Activated T-helper 2 cell treated with anti-CD3 and anti-CD28 coated beads, Interferon-gamma antibody, Interleukin-2, Interleukin-4, amounts not matched to agents 10 μg/mL and 5 μg/mL and 100 μg/mL, durations not matched to agents 14 hours and 24 hours and 36 hours (primary cell): ENCODE measurements around the gene SLC39A11. TPM values are rescaled to one million over a fixed set of nuclear protein-coding genes. Genes with fewer than 3 reads are reported as not detected.
"Not testable (repeated sequence)": the region's sequence is repeated elsewhere in the genome, so short reads cannot be mapped to it uniquely, and the experiment has no call there.

Experiments
- DNase-seq: peaks from one replicate; pipeline ENCODE4 v3.0.0; 2021; ENCODE audit warnings: low spot score
- H3K27ac Mint-ChIP-seq: one replicate; pipeline ENCODE4 v1.8.0; 2021; ENCODE audit warnings: mixed read lengths
- H3K27me3 Mint-ChIP-seq: one replicate; pipeline ENCODE4 v1.8.0; 2021; ENCODE audit warnings: low read depth, mixed read lengths
- H3K36me3 Mint-ChIP-seq: one replicate; pipeline ENCODE4 v1.8.0; 2021; ENCODE audit warnings: low read depth, mixed read lengths
- H3K4me1 Mint-ChIP-seq: one replicate; pipeline ENCODE4 v1.8.0; 2021; ENCODE audit warnings: low read depth, mixed read lengths
- H3K4me3 Mint-ChIP-seq: one replicate; pipeline ENCODE4 v1.8.0; 2021; ENCODE audit warnings: low read depth, mild to moderate bottlenecking, moderate library complexity, mixed read lengths
- H3K9me3 Mint-ChIP-seq: one replicate; pipeline ENCODE4 v1.8.0; 2021; ENCODE audit warnings: mixed read lengths
- intact Hi-C: fragments of 100-400 bp; cut with micrococcal nuclease; formaldehyde crosslinking; loops from one replicate; pipeline ENCODE4 v1.15.1; 2023
- total RNA-seq: library from RNA; stranded (reverse); gene quantifications from 2 replicates; pipeline ENCODE4 v1.2.3, GENCODE V29; 2022

Gene SLC39A11
- total RNA-seq, 1 donor from 2014 or later: 20.2 TPM

DNA sequence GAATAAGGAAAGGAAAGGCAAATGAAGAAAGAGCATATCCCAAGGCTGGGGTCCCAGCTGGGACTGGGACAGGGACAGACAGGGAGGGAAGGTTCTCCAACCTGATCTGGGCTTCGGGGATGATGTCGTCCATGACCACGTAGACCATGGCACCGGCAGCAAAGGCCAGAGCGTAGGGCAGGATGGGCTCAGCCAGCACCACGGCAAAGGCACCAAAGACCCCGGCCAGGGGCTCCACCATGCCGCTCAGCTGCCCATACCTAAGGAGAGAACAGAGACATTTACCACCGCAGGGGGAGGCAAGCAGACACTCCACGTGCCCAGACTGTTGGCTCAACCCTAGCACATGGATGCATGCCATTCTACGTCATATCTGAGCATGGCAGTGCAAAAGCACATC is 443.8 kb downstream of the SLC39A11 start:
- Mint-ChIP-seq H3K4me1 (no peaks in the 10 kb centered on the region), H3K36me3 (no peaks in the 10 kb centered on the region)
- intact Hi-C loops: no loop called here

DNA sequence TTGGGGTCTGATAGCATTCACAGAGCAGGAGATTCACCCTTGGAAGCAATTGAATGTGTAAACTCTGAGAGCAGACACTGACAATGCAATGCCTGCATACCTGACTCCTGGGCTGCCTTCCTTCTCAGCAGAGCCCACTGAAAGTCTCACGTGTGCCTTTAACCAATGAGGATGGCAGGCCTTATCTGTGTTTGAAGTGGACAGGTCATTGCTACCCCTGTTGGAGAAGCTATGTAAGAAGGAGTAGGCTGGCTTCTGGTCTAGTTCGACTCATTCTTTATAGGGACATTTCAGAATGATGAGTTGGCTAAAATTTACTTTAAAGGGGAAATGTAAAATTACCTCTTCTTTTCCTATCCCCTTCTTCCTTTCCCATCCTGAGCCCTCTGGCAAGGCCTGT is 446.3 kb downstream of the SLC39A11 start:
- H3K36me3 Mint-ChIP-seq: no peaks in the 10 kb centered on the region
- no peaks in the 10 kb centered on the region for H3K9me3 Mint-ChIP-seq
- no peaks in the 10 kb centered on the region for H3K27me3 Mint-ChIP-seq
- H3K4me3 Mint-ChIP-seq: no peak overlapping the region
- no peak for DNase-seq
- intact Hi-C loops: no loop called here
- H3K4me1 Mint-ChIP-seq: no peaks in the 10 kb centered on the region
- no peak overlapping the region for H3K27ac Mint-ChIP-seq

More for the DNA sequence above, 443.8 kb downstream of the SLC39A11 start:
- Mint-ChIP-seq H3K4me3 (no peak overlapping the region), H3K9me3 (no peaks in the 10 kb centered on the region), H3K27ac (no peak overlapping the region), H3K27me3 (no peaks in the 10 kb centered on the region)
- no peak for DNase-seq

DNA sequence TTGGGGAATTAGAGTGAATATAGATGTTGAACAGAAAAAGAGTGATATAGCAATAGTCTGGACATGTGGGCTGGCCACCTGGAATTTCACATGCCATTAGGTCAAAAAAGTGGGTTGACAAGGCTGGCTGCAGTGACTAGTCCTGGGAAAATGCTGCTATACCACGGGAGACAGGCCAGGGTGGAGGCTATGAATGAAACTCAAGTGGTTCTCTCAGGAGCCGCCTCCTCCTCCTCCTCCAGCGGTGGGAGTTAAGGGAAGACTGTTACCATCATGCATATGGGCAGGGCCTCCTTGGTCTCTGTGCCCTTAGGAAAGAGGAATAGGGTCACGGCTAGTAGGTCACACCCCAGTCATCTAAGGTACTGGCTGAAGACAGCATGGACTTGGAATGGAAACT is 448.0 kb downstream of the SLC39A11 start:
- Mint-ChIP-seq H3K9me3 (no peaks in the 10 kb centered on the region), H3K27ac (no peak overlapping the region), H3K36me3 (no peaks in the 10 kb centered on the region), H3K27me3 (peaks cover 6% of the 10 kb centered on the region), H3K4me3 (no peak overlapping the region), H3K4me1 (no peaks in the 10 kb centered on the region)
- intact Hi-C loops: no loop called here
- no peak for DNase-seq

DNA sequence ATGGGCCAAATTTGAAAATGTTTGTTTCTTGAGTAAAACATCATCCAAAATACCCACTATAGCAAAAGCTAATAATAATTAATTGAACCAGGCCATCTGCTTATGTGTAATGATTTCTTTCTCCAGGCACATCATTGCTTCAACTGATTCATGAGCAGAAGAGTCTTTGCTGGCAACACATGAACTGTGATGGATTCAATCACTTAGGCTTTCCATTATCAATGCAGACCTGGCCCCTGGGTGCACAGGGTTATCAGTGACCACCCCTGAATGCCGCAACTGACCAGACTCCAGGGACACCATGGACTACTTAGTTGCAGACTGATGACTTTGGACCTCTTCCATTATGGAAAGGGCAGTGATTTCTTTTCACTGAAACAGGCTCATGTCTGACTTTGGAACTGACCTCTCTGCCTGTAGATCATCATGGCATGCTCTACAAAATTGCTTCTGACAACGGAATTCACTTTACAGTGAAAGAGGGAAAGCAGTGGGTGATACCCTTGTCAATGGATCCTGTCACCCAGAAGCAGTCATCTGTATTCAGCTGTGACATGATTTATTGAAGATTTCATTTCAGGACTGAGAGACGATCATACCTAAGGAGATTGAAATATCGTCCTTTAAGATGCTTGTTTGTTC is 448.8 kb downstream of the SLC39A11 start:
- intact Hi-C loops: no loop called here
- Mint-ChIP-seq H3K27ac (no peak overlapping the region), H3K4me1 (no peaks in the 10 kb centered on the region), H3K27me3 (peaks cover 6% of the 10 kb centered on the region), H3K4me3 (no peak overlapping the region), H3K36me3 (no peaks in the 10 kb centered on the region), H3K9me3 (no peaks in the 10 kb centered on the region)
- no peak for DNase-seq

DNA sequence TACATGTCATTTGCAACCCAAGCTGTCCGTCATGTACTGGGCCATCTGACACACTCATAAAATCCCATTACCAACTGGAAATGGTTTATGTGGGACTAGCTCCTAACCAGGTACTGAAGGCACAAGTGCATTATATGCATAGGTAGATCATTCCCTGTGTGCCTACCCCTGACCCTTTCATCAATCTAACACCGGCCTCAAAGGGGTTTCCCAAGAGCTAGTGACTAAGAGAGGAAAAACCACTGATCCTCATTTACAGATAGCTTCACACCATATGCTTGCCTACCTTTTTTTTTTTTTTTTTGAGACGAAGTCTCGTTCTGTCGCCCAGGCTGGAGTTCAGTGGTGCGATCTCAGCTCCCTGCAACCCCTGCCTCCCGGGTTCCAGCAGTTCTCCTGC is 449.8 kb downstream of the SLC39A11 start:
- Mint-ChIP-seq H3K4me3 (no peak overlapping the region), H3K9me3 (no peaks in the 10 kb centered on the region), H3K36me3 (no peaks in the 10 kb centered on the region), H3K27me3 (peaks cover 9% of the 10 kb centered on the region), H3K27ac (no peak overlapping the region), H3K4me1 (no peaks in the 10 kb centered on the region)
- intact Hi-C loops: no loop called here
- DNase-seq: no peak

DNA sequence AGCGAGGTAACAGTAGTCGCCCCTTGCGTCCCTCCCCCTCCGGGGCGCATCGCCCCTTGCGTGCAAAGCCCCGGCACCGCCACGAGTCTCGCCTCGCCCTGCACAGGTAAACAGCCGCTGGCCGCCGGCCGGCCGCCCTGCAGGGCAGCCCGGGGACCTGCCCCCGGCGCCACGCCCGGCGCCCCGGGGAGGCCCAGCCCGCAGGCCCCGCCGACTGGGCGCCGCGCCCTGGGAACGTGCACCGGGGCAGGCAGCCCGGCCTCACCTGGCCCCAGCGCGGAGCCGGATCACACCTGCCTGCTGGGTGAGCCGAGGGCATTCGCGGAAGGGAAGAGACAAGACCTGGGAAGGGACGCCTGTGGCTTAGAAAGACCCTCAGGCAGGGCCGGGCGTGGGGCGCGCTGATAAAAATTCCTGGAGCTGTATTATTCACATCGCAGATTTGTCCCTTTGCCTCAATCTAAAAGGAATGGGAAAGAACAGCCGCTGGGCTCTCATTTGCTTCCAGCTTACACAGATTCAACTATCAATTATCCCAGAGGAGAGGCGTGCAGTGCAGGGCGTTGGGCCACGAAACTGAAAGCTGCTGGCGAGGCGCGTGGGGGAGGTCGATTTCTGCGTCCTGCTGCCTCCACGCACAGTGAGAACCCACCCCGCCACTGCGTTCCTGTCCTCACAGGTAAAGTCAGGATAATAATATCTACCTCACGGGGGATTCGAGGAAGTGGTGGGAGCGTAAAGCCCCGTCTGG is 451.9 kb downstream of the SLC39A11 start:
- Mint-ChIP-seq H3K27ac (no peak overlapping the region), H3K4me3 (no peak overlapping the region), H3K9me3 (no peaks in the 10 kb centered on the region), H3K36me3 (no peaks in the 10 kb centered on the region), H3K27me3 (peaks cover 11% of the 10 kb centered on the region), H3K4me1 (no peaks in the 10 kb centered on the region)
- DNase-seq: no peak
- intact Hi-C loops: no loop called here

DNA sequence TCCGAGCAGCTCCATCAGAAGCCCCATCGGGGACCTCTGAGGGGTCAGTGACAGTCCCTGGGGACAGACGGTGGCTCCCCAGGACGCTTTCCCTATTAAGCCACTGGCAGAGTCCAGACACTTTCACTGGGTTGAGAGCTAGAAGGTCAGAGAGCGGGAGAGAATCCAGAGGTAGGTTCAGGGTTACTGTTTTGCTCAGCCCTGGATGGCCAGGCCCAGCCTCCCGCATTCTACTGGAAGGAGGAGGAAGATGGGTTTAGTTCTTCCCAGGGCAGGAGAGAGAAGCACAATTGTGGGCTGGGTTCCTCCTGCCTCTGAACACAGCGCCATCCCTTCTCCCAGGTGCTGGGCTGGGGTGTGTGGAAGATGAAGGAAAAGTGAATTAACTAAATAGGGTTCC is 452.8 kb downstream of the SLC39A11 start:
- no peak overlapping the region for H3K4me3 Mint-ChIP-seq
- H3K27ac Mint-ChIP-seq: no peak overlapping the region
- peaks cover 11% of the 10 kb centered on the region for H3K27me3 Mint-ChIP-seq
- H3K36me3 Mint-ChIP-seq: no peaks in the 10 kb centered on the region
- DNase-seq: no peak
- intact Hi-C loops: no loop called here
- no peaks in the 10 kb centered on the region for H3K9me3 Mint-ChIP-seq
- H3K4me1 Mint-ChIP-seq: peaks cover 8% of the 10 kb centered on the region

DNA sequence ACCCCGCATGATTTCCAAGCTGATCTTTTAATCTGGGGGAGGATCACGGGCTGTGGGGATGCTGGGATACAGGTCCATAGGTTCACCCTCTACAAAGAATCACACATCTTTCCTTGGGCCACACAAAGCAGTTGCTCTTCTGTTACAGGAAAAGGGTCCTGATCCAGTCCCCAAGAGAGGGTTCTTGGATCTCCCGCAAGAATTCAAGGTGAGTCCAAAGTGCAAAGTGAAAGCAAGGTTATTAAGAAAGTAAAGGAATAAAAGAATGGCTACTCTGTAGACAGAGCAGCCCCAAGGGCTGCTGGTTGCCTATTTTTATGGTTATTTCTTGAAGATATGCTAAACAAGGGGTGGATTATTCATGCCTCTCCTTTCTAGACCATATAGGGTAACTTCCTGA is 453.6 kb downstream of the SLC39A11 start:
- H3K27ac Mint-ChIP-seq, H3K9me3 Mint-ChIP-seq, intact Hi-C loops, H3K36me3 Mint-ChIP-seq, DNase-seq, H3K4me3 Mint-ChIP-seq: not testable (repeated sequence)
- Mint-ChIP-seq H3K4me1 (peaks cover 13% of the 10 kb centered on the region), H3K27me3 (peaks cover 11% of the 10 kb centered on the region)

DNA sequence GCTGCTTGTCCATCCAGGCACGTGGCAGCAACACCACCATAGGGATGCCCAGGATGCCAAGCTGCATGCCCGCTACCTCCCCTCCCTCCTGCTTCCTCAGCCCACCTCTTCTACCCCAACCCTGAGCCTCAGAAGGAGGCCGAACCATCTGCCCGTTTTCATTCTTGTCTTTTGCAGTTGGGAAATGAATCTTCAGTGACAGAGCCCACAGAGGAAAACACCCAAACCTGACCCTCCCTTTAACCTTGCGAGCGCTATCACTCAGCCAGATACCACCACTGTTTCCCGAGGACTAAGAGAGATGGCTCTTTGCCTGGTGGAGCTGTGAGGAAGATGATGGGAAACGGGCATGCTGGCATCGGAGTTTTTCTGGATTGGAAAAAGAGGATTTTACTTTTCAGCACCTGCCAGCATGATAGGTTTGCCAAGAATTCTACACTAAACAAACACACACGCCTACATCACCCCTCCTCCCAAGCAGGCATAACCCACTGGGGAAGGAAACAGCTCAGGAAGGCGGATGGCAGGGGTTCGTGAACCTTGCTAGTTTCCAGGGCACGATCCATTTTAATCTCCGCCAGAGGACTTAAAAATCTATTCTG is 457.4 kb downstream of the SLC39A11 start:
- H3K4me3 Mint-ChIP-seq: no peak overlapping the region

DNA sequence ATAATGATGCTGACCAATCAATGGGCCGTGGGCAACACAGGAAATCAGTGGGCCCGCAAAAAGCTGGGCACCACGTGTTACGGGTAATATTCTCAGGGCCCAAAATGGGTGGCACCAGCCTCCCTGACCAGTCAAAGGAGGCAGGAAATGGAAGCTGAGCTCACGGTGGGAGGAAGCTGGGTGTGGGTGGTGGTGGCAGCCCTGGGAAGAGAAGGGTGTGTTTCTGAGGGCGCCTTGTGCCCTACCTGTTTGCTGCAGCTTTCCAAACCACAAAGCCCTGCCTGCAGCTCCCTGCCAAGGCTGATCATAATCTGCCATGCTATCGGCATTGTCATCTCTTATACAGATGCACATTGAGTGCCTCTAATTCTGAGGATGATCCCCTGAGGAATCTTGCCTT is 457.9 kb downstream of the SLC39A11 start:
- intact Hi-C loops: no loop called here
- Mint-ChIP-seq H3K36me3 (no peaks in the 10 kb centered on the region), H3K4me1 (peaks cover 18% of the 10 kb centered on the region), H3K27ac (no peak overlapping the region), H3K9me3 (no peaks in the 10 kb centered on the region), H3K4me3 (no peak overlapping the region), H3K27me3 (peaks cover 11% of the 10 kb centered on the region)
- DNase-seq: no peak

More for the DNA sequence above, 457.4 kb downstream of the SLC39A11 start:
- peaks cover 9% of the 10 kb centered on the region for H3K27me3 Mint-ChIP-seq
- no peak overlapping the region for H3K27ac Mint-ChIP-seq
- H3K36me3 Mint-ChIP-seq: no peaks in the 10 kb centered on the region
- peaks cover 18% of the 10 kb centered on the region for H3K4me1 Mint-ChIP-seq
- no peak for DNase-seq
- intact Hi-C loops: no loop called here
- H3K9me3 Mint-ChIP-seq: no peaks in the 10 kb centered on the region

DNA sequence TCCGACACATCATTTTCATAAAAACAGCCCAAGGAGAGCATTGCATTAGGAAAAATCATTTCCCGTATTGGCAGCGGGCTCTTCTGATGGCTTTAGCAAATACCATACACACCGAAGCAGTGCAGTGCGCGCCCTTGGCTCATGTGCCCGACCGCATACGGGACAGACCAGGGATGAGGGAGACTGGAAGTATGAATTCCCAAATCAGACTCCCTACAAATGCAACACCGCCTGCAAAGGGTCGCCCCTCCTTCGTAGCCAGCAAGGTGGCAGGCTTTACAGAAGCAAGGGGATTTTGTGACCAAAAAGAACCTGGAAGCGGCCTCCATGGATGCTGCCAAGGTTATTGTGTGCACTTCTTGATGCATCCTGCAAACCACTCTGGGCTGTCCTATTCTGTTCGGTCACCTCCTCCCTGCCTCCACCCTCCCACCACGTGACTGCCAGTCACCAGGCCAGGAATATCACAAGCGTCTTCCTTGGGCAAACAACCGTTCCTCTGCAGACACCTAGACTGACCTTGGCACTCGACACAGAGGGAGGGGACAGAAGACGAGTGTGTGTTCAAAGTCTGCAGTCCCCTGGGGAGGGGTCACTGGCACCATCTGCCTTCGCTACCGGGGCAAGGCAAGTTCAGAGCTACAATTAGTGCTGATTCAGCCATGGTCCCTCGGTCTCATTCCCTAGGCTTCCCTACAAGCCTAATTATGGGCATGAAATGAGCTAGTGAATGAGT is 460.4 kb downstream of the SLC39A11 start:
- no peak overlapping the region for H3K4me3 Mint-ChIP-seq
- peaks cover 19% of the 10 kb centered on the region for H3K27me3 Mint-ChIP-seq
- H3K4me1 Mint-ChIP-seq: peaks cover 18% of the 10 kb centered on the region
- no peak overlapping the region for H3K27ac Mint-ChIP-seq
- intact Hi-C loops: no loop called here
- no peak for DNase-seq
- no peaks in the 10 kb centered on the region for H3K36me3 Mint-ChIP-seq
- H3K9me3 Mint-ChIP-seq: peaks cover 3% of the 10 kb centered on the region

DNA sequence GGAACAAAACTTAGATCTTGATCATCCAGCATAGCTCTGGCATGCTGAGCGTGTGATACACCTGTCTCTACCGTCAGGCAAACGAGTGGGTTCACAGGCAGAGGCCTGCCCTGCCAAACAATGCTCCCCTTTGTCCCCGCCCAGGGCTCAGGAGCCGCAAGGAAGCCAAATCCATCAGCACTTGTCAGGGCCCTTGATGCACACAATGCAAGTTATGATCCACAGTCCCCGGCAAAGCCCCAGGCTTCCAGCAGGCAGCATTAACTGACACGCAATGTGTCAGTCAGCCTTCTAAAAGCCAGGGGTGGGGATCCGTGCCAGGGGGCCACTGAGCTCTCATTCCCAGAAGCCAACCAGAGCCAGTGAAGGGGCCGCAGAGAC is 460.9 kb downstream of the SLC39A11 start:
- DNase-seq: no peak
- Mint-ChIP-seq H3K27ac (no peak overlapping the region), H3K36me3 (no peaks in the 10 kb centered on the region), H3K27me3 (peaks cover 19% of the 10 kb centered on the region), H3K9me3 (peaks cover 9% of the 10 kb centered on the region), H3K4me3 (no peak overlapping the region), H3K4me1 (peaks cover 18% of the 10 kb centered on the region)
- intact Hi-C loops: no loop called here

DNA sequence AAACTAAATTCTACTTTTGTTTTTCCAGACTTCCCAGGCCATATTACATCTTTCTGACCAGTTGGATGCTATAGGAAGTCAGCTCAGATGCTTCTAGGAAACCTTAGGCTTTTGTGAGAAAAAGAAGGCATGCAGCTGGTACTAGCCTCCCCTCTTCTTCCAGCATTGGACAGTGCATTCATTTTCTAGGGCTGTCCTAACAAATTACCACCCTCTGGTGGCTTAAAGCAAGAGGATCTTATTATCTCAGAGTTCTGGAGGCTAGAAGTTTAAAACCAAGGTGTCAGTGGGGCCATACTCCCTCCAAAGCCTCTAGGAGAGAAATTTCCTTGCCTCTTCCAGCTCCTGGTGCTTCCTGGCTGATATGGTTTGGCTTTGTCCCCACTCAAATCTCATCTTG is 467.8 kb downstream of the SLC39A11 start:
- DNase-seq: no peak
- intact Hi-C loops: no loop called here
- H3K9me3 Mint-ChIP-seq: peaks cover 18% of the 10 kb centered on the region
- peaks cover 46% of the 10 kb centered on the region for H3K27me3 Mint-ChIP-seq
- no peak overlapping the region for H3K27ac Mint-ChIP-seq
- H3K36me3 Mint-ChIP-seq: no peaks in the 10 kb centered on the region
- H3K4me1 Mint-ChIP-seq: no peaks in the 10 kb centered on the region
- no peak overlapping the region for H3K4me3 Mint-ChIP-seq
